Pancreas (tissue), 10 donors: ENCODE measurements around the gene RER1. TPM values are rescaled to one million over a fixed set of nuclear protein-coding genes. Genes with fewer than 3 reads are reported as not detected.

Experiments used
- ATAC-seq, 4 donors: fragments of 200-7000 bp; cut with Tn5 transposase; one replicate each; pipeline versions ENCODE4 v1.8.0 to v1.9.1; 2020; ENCODE audit warnings: mild to moderate bottlenecking in 4 of 4, moderate library complexity in 4 of 4
- DNase-seq, 6 donors: peaks; one replicate each; pipeline ENCODE4 v3.0.0-alpha.2; 2020
- FAIRE-seq: peaks from 2 replicates; lab custom pipeline; 2012; peaks lifted over from hg19 to GRCh38; lab: Jason Lieb, UNC
- H3K27ac ChIP-seq, 4 donors: fragments of 200-600 bp; sonication (generic); 1 replicate in 3 of 4; 2 replicates in 1 of 4; pipeline versions ENCODE4 v1.5.0 to v1.8.0; 2020
- H3K27me3 ChIP-seq, 4 donors: fragments of 200-600 bp; one replicate each; pipeline ENCODE4 v1.8.0; 2021
- H3K36me3 ChIP-seq, 3 donors: fragments of 200-600 bp; sonication (generic) in 1 of 3; one replicate each; pipeline versions ENCODE4 v1.5.0 to v1.8.0; 2020 to 2021
- H3K4me1 ChIP-seq, 3 donors: fragments of 200-600 bp; one replicate each; pipeline ENCODE4 v1.8.0; 2021
- H3K4me3 ChIP-seq, 4 donors: fragments of 200-600 bp; sonication (generic) in 2 of 4; one replicate each; pipeline versions ENCODE4 v1.5.0 to v1.8.0; 2020 to 2021
- H3K9me3 ChIP-seq, 4 donors: fragments of 200-600 bp; one replicate each; pipeline ENCODE4 v1.8.0; 2021
- WGBS, 2 donors: extraction: QIAGEN DNeasy Blood & Tissue Kit; methylation state at CpG; one replicate each; pipeline ENCODE4 v1.1.7; 2013; 5-methylcytosine and 5-hydroxymethylcytosine counted together
- intact Hi-C, 3 donors: fragments of 100-400 bp; cut with DNase I; formaldehyde crosslinking; loops; one replicate each; pipeline versions ENCODE4 v1.11.1 to v1.14.2; 2022
- polyA plus RNA-seq, 2 donors: library from polyadenylated mRNA; stranded (reverse); fragments of 200-250 nt; gene quantifications; one replicate each; pipeline ENCODE4 v1.2.3, GENCODE V29; 2013
- total RNA-seq, 6 donors: library from RNA; stranded (reverse); fragmentation: NEBNext Ultra II Directional in 4 of 6; extraction: Animal tissue kit (Norgen Biotek cat#: 25700) in 4 of 6; gene quantifications; one replicate each; pipeline versions ENCODE4 v1.2.1 to v1.2.4, GENCODE V29; 2021 to 2023
- TF ChIP-seq, protein P1 (sequence below), 4 donors: fragments of 200-600 bp; sonication (generic) in 3 of 4; IDR thresholded peaks; one replicate each; pipeline versions ENCODE4 v1.5.0 to v1.8.0; 2021; ENCODE audit warnings: antibody characterized with exemption in 4 of 4
- donor health status: healthy with polysubstance abuse.
- donor health status: DM: no; HTN: no; CAD: no; lungs with moderate emphysema.
- donor health status: DM: no; HTN: no; CAD: no.
- donor health status: control.
- donor health status: control.
- donor health status: Bipolar disorder and iron deficiency.
- donor health status: DM: yes; HTN: yes; CAD: no.
- donor health status: DM: no; HTN: no; CAD: no.
- donor health status: DM: no; HTN: no; CAD: no.
- donor health status: DM: yes; HTN: yes; CAD: no.

The RER1 gene
- total and polyA plus RNA-seq, 8 donors: 54.8 to 84.2 (median 70.6) TPM

- ATAC-seq (no peak), DNase-seq (peak in 2 of 6 donors; percentile 27 to 62), FAIRE-seq (no peak)
- Histone ChIP-seq H3K4me1 (peaks cover 17 to 28% (median 25%) of the 10 kb centered on the region in 3 donors), H3K27me3 (no peaks in the 10 kb centered on the region), H3K27ac (peak overlapping the region in 2 of 4 donors; percentile 82 to 85), H3K36me3 (peaks cover 0 to 16% (median 12%) of the 10 kb centered on the region in 3 donors), H3K4me3 (peak overlapping the region; percentile 76 to 99 (median 90)), H3K9me3 (no peaks in the 10 kb centered on the region)
- TF ChIP-seq, protein P1, sequence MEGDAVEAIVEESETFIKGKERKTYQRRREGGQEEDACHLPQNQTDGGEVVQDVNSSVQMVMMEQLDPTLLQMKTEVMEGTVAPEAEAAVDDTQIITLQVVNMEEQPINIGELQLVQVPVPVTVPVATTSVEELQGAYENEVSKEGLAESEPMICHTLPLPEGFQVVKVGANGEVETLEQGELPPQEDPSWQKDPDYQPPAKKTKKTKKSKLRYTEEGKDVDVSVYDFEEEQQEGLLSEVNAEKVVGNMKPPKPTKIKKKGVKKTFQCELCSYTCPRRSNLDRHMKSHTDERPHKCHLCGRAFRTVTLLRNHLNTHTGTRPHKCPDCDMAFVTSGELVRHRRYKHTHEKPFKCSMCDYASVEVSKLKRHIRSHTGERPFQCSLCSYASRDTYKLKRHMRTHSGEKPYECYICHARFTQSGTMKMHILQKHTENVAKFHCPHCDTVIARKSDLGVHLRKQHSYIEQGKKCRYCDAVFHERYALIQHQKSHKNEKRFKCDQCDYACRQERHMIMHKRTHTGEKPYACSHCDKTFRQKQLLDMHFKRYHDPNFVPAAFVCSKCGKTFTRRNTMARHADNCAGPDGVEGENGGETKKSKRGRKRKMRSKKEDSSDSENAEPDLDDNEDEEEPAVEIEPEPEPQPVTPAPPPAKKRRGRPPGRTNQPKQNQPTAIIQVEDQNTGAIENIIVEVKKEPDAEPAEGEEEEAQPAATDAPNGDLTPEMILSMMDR (IDR thresholded peaks at IDR 0.05): no peak
- intact Hi-C loops: no loop called here
- WGBS, 2 donors: 15 to 16% methylated on average over 16 of the region's 16 CpGs
Observed at GRCh38 chr1:2392686-2393085, 1.0 kb downstream of the RER1 start.

DNA sequence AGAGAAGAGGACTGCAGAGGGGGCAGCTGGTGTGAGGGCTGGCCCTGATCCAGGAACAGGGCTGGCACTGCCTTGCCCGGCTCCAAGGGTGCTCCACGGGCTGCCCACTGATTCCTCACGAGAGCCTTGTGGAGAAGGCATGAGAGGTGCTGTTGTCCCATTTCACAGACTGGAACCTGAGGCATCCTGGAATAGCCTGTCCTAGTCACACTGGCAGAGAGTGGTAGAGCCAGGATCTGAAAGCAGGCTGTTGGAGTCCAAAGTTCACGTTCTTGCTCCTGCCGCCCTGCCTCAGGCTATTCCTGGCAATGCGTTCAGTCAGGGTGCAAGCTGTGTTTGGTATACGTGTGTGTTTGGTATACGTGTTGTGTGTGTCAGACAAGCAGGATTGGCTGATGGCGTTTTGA, 1.8 kb downstream of the RER1 start:
- intact Hi-C loops: no loop called here
- WGBS, 2 donors: 22 to 34% methylated on average over 9 of the region's 9 CpGs
- peak overlapping the region in 1 of 4 donors; percentile 37 for H3K27ac ChIP-seq
- peaks cover 0 to 21% (median 16%) of the 10 kb centered on the region in 3 donors for H3K36me3 ChIP-seq
- no peak for FAIRE-seq
- peak in 3 of 4 donors; percentile 18 to 23 (median 19) for ATAC-seq
- peak overlapping the region in 1 of 4 donors; percentile 76 for H3K4me3 ChIP-seq
- DNase-seq: peak in 5 of 6 donors; percentile 47 to 66 (median 55)
- H3K9me3 ChIP-seq: no peaks in the 10 kb centered on the region
- TF ChIP-seq, protein P1 (IDR thresholded peaks at IDR 0.05): no peak
- H3K27me3 ChIP-seq: no peaks in the 10 kb centered on the region
- peaks cover 17 to 28% (median 25%) of the 10 kb centered on the region in 3 donors for H3K4me1 ChIP-seq

DNA sequence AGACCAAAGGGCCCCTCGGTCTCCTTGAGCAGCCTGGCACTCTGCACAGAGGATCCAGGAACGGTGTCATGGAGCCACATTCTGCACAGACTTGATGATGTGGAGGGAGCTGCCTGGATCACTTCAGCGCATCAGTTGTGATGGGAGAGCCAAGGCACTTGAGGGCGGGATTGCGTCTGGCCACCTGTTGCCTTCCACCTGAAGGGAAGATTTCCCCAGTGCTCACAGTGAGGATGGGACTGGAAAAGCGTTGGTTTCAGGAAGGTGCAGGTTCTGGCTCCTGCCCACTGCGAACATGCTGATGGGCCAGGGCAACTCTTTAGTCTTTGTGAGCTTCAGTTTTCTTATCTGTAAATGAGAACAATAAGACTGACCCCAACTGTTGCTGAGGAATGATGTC, 2.6 kb downstream of the RER1 start:
- Histone ChIP-seq H3K36me3 (peaks cover 0 to 27% (median 16%) of the 10 kb centered on the region in 3 donors), H3K27me3 (no peaks in the 10 kb centered on the region), H3K4me1 (peaks cover 17 to 28% (median 25%) of the 10 kb centered on the region in 3 donors), H3K27ac (no peak overlapping the region), H3K4me3 (no peak overlapping the region), H3K9me3 (no peaks in the 10 kb centered on the region)
- WGBS, 2 donors: 80 to 82% methylated on average over 7 of the region's 7 CpGs
- intact Hi-C loops: no loop called here
- FAIRE-seq (no peak), ATAC-seq (no peak), DNase-seq (peak in 2 of 6 donors; percentile 25 to 31)
- TF ChIP-seq, protein P1 (IDR thresholded peaks at IDR 0.05): no peak

- TF ChIP-seq, protein P1 (IDR thresholded peaks at IDR 0.05): no peak
- intact Hi-C loops: no loop called here
- Histone ChIP-seq H3K27me3 (no peaks in the 10 kb centered on the region), H3K4me3 (no peak overlapping the region), H3K4me1 (peaks cover 17 to 28% (median 25%) of the 10 kb centered on the region in 3 donors), H3K36me3 (peaks cover 0 to 32% (median 18%) of the 10 kb centered on the region in 3 donors), H3K27ac (no peak overlapping the region), H3K9me3 (no peaks in the 10 kb centered on the region)
- FAIRE-seq (no peak), DNase-seq (no peak), ATAC-seq (no peak)
- 53 to 61% methylated on average over 11 of the region's 11 CpGs for whole genome bisulfite sequencing, 2 donors
Observed at GRCh38 chr1:2394761-2395160, 3.1 kb downstream of the RER1 start.

GRCh38 chr1:2395245-2395644, 3.6 kb downstream of the RER1 start:
- 80 to 94% methylated on average over 10 of the region's 10 CpGs for WGBS, 2 donors
- FAIRE-seq (no peak), ATAC-seq (no peak), DNase-seq (no peak)
- peaks cover 16 to 26% (median 25%) of the 10 kb centered on the region in 3 donors for H3K4me1 ChIP-seq
- TF ChIP-seq, protein P1 (IDR thresholded peaks at IDR 0.05): no peak
- no peaks in the 10 kb centered on the region for H3K27me3 ChIP-seq
- H3K27ac ChIP-seq: no peak overlapping the region
- H3K36me3 ChIP-seq: peaks cover 0 to 37% (median 23%) of the 10 kb centered on the region in 3 donors
- H3K9me3 ChIP-seq: no peaks in the 10 kb centered on the region
- H3K4me3 ChIP-seq: no peak overlapping the region
- intact Hi-C loops: no loop called here
